Stimulated activated CD4-positive, alpha-beta T cell treated with anti-CD3 and anti-CD28 coated beads, Interleukin-4, amount 100 ng/mL, for 24 hours (primary cell): ENCODE results near the gene UBALD2.
"Not testable (repeated sequence)": the region's sequence is repeated elsewhere in the genome, so short reads cannot be mapped to it uniquely, and the experiment has no call there.

Experiments used
- DNase-seq: peaks from one replicate; pipeline ENCODE4 v3.0.0-alpha.2; 2020

The UBALD2 gene

DNA sequence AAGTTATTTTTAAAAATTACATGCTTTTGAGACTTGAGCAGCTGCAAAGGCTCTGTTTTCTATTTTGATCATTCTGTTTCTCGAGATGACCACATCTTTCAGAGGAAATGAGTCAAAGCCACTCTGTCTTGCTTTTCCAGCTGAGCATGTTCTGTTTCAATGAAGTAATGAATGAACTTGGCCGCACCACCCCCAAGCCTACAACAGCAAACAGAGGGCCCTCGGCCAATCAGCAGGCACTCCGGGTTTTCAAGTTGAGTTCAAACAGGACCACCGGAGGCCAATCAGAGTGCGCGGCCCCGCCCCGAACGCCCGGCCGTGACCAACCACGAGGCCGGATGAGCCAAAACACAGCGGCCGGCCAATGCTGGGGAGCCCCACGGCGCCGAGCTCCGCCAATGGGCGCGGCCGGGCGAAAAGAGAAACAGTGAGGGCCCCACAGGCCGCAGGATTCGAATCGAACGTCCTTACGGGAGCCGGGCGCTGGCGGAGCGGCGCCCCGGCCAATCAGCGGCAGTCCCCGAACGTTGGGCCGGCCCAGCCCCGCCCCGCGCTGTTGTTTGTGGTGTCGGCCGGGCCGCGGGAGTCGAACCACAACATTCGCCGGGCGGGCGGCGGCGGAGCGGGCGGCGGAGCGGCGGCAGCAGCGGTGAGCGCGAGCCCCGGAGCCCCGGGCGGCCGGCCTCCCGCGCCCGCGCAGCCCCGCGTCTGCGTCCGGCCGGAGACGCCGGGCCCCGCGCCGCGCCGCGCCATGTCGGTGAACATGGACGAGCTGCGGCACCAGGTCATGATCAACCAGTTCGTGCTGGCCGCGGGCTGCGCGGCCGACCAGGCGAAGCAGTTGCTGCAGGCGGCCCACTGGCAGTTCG lies at the start of gene UBALD2:
Gene UBALD2 (plus strand): TSS at position 594 of the 869 bp plus-strand sequence. CDS start 158 bp downstream, at position 752.
- peak; percentile 98 for DNase-seq

DNA sequence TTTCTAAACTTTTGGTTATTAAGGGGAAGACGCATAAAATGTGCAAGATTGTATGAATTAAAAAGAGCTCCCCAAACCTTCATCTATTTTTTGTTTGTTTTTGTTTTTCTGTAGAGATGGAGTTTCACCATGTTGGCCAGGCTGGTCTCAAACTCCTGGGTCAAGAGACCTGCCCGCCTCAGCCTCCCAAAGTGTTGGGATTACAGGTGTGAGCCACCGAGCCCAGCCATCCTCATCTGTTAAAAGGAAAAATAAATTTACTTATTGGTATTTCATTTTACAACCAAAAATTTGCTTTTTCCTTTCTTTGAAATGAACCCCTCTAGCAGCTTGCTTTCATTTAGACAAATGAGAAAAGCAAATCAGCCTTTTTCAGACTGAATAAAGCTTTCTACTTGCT lies 48.1 kb upstream of the UBALD2 start:
- no peak for DNase-seq

DNA sequence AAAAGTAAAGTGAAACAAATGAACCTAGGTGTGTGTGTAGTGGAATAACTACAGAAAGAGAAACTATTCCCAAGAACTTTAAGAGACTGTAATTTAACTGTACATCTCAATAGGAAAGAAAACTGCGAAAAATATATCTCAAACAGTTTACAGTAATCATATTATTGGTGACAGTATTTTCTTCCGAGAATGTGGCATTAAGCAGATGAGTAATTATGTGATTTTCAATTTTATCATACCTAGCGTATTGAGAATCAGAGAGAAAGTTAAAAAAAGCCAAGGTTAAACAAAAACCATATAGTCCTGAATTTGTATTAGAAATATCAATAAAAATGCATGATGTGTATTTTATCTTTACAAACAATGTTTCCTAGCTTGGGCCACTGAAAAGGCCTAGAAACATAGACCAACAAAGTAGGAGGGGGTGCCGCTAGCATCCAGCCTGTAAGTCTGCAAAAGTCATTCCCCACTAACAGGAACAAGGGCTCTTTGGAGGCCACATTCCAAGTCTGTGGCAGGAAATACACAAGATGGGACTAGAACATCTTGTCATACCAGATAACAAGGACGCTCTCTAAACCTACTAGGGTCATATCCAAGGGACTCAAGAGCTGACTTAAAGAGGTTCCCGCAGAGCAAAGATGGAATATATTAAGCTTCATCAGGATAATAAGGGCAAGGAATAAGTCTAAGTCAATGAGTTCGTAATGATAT lies 45.3 kb upstream of the UBALD2 start:
- DNase-seq = no peak

DNA sequence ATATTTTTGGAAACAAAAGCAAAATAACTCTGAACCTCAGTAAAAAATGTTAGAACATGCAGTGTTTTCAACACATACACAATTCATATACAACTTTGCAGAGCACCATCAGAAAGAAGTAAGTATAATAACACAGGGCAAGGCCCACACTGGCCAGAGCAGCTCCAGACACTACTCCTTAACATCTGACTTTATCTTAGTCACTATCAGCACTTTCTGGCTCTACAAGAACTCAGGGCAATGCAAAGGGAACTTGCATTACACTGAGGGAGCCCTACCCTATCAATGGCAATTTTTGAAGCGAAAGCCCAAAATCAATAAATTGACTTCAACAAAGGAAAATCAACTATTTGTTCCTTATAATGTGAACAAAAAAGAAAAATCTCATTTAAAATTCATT lies 41.3 kb upstream of the UBALD2 start:
- DNase-seq = no peak

DNA sequence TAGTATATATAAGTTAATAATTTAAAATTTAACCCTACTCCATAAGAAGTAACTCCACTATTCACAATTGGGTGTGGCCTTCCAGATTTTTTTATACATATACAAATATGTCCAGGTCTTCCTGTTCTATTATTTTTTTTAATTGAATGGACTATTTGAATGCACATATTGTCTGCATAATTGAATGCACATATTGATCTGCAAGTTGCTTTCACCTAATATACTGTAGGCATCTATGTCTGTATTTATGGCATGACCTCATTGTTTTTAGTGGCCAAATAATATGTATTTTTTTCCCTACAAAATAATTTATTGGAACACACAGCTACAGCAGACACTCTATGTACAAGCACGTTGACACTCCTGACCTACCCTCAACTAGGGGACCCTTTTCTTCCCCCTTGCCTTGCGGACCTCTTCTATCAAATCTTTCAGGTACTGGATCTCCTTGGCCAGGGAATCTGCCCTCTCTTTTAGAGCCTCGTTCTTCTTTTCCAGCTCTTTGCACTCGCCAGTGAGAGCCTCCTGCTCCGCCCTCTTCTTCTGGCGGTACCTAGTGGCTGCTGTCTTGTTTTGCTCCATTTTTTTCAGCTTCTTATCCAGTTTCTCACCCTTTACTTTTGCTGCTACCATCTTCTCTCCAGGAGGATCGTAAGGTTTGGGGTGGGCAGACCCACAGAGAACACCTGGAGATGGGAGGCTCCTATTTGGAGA lies 39.6 kb upstream of the UBALD2 start:
- not testable (repeated sequence) for DNase-seq

DNA sequence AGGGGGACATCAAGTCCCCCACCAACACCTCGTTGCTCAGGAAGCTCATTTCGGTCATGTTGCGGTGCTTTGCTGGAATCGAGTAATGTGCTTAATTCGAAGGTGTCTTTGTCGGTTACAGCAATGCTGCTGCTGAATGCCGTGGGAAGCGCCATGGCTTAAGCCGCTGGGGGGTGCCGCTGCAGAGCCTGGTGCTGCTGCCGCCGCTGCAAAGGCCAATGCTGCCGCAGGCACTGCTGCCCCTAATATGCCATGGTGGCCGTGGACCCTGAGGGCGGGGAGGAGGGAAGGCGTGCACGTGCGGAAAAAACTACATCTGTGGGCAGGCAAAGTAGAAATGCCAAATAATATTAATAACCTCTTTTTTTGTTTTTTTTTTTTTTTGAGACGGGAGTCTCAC lies 38.4 kb upstream of the UBALD2 start:
- not testable (repeated sequence) for DNase-seq

DNA sequence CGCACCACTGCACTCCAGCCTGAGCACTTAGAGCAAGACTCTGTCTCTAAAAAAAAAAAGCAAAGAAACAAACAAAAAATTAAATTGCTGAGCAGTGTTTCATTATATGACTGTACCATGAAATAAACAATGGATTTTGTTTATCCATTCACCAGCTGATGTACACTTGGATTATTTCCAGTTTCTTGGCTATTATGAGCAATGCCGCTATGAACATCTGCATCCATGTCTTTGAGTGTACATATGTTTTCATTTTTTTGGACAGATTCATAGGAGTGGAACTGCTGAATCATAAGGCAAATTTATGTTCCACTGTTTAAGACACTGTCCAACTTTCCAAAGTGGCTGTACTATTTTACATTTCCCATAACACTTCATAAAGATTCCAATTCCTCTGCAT lies 32.8 kb upstream of the UBALD2 start:
- no peak for DNase-seq

DNA sequence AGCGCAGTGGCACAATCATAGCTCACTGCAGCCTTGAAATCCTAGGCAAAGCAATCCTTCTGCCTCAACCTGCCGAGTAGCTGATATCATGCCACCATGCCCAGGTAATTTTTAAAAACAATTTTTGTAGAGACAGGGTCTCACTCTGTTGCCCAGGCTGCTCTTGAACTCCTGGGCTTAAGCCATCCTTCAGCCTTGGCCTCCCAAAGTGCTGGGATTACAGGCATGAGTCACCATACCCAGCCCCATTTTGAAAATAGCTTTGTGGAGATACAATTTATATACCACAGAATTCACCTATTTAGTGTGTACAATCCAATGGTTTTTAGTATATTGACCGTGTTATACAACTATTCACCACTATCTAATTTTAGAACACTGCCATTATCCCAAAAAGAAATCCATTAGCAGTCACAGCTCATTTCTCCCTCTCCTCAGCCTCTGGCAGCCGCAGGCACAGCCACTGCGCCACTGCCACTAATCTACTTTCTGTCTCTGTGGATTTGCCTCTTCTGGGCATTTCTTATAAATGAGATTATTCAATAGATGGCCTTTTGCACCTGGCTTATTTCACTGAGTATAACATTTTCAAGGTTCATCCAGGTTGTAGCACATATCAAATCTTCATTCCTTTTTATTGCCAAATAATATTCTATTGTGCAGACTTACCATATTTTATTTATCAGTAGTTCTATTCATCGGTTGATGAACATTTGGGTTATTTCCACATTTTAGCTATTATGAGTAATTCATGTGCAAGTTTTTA lies 31.4 kb upstream of the UBALD2 start:
- no peak for DNase-seq

DNA sequence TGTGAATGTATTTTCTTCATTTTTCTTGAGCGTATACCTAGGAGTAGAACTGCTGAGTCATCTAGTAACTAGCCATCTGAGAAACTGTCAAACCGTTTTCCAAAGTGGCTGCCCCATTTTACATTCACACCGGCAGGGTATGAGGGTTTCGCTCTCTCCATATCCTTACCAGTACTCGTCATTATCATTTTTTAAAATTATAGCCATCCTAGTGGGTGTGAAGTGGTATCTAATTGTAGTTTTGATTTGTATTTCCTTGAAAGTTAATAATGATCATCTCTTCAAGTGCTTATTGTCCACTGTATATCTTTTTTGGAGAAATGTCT lies 30.8 kb upstream of the UBALD2 start:
- no peak for DNase-seq

DNA sequence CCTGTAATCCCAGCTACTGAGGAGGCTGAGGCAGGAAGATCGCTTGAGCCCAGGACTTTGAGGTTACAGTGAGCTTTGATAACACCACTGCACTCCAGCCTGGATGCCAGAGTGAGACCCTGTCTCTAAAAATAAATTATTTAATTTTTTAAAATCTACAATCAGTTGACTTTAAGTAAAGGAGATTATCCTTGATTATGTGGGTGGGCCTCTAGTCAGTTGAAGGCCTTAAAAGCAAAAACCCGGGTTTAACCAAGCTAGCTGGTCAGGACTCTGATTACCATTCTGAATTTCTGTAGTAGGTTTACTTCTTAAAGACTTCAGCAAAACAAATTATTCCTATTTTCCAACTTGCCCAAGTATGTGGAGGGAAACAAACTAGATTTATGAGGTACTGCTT lies 29.3 kb upstream of the UBALD2 start:
- DNase-seq = no peak

DNA sequence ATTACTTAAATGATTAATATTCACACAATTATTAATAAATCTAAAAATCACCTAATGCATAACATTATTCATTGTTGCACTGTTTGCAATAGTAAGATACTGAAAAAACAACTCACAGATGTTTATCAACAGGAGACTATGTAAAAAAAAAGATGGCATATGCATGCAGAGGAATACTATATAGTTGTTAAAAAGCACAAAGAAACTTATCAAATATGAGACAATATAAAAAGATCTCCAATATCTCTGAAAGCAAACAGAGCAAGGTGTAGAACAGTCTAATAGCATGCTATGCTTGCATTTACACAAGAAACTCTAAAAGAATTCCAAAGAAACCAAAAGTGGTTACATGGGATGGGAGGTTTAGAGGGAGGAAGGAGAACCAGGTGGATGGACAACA lies 28.5 kb upstream of the UBALD2 start:
- DNase-seq = no peak

DNA sequence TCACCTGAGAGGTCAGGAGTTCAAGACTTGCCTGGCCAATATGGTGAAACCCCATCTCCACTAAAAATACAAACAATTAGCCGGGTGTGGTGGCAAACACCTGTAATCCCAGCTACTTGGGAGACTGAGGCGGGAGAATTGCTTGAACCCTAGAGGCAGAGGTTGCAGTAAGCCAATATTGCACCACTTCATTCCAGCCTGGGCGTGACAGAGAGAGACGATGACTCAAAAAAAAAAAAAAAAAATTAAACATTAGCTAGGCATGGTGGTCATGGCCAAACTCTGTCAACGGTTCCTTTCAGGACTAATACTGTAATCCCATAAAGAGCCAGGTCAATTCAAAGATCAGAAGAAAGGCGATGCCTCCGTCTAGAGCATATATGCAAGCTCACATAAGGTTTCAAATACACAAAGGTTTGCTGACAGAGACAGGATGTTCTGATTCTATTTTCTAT lies 27.3 kb upstream of the UBALD2 start:
- no peak for DNase-seq

DNA sequence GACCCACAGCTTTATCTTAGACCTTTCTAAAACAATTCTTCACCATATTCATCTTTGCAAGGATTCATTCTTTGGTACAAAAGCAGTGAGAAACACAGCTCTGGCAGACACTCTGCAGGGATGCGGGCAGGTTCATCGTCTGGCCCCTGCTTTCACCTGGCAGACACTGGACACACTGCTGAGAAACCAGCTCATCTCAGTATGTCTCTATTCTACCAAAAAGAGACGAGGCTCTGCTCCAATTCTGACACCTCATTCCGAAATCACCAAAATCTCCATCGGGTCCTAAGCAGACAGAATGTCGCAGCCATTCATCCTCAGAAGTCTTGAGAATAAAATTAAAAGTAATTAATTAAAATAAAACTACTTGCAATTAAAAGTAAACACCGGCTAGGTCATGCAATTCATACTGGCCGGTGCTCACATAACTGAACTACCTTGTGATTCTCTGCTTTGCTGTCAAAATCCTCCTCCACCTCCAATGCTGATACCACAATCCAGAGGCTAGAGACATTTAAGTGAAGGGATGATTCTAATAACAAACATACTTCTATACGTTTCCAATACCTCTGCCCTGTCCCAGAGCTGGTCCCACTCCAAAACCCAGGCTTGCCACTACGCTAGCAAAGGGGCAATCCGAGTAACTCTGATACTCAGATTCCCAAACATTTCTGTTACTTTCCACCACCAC lies 26.2 kb upstream of the UBALD2 start:
- no peak for DNase-seq

DNA sequence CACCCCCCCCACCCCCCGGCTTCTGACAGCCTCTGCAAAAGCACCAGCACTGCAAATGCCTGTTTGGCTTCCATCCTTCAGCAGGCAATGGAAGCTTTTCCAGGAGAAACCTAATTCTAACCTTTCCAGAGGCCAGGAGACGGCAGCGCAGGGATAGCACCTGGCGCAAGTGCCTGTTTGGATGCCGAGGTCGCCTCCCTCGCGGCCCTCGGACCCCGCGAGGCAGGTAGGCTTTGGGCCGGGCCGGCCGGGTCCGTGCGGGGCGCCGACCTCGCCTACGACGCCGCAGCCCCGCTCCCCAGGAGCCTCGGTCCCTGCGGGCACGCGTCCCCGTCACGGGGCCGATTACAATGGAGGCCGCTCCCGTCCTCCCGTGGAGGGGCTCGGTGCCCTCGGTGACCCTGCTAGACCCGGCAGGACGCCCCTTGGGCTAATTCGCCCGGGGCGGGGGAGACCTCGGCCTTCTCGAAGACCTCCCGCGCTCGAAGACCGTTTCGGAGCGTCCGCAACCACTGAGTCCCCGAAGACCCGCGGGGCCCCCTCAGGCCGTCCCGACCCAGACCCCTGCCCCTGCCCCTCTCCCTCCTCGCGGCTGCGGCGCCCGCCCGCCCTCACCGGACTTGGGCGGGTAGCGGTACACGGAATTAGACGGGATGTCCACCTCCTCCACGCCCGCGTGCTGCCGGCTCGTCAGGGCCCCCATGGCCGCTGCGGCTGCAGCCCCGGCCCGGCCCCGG lies 25.4 kb upstream of the UBALD2 start:
- no peak for DNase-seq

DNA sequence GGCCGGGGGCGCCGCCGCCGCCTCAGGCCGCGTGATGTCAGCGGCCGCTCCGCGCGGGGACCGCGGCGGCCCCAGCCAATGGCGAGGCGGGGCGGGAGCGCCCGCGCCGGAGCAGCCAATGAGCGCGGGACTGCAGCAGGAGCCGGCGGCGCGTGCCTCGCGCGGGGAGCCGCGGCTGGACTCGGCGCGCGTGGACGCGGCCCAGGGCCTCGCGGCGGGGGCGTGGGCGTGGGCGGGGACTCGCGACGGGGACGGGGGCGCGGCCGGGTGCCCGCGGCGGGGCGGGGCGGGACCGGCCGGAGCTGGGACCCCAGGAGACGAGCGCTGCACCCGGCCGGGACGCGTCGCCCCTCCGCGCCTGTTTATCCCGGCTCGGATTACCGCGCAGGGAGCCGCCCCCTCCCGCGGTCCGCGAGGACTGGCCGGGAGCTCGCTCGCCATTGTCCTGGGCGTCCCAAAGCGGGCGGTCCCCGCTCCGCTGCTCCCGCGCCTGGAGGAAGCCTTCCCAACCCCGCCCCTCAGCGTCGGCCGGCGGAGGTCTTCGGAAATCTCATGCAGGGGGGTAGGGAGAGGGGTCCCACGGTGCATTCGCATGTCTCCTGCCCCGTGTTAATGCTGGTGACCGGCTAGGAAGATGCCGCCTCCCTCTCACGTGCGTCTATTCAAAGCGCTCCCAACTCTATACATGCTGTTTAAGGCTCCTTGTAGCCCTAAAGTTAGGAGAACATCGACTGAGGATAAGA lies 24.5 kb upstream of the UBALD2 start, which contains the start of gene RNF157:
Gene RNF157 (minus strand): TSS at position 33 of the 743 bp plus-strand sequence. CDS start 253 bp downstream, outside the sequence.
- DNase-seq = peak; percentile 60

DNA sequence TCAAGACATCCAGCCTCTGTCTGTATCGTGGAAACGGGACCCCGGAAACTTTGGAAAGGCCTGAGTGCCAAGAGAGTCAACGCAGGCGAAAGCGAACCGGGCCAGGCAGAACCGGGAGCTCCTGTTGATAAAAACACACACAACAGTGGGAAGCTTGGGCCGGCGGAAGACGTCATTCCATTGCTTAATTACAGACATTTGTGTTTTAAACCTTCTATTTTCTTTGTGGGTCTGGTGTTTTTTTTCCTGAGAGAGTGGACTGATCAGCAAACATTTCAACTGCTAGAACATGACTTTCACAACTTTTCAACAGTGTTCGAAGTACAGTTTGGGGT lies 24.0 kb upstream of the UBALD2 start:
- no peak for DNase-seq

DNA sequence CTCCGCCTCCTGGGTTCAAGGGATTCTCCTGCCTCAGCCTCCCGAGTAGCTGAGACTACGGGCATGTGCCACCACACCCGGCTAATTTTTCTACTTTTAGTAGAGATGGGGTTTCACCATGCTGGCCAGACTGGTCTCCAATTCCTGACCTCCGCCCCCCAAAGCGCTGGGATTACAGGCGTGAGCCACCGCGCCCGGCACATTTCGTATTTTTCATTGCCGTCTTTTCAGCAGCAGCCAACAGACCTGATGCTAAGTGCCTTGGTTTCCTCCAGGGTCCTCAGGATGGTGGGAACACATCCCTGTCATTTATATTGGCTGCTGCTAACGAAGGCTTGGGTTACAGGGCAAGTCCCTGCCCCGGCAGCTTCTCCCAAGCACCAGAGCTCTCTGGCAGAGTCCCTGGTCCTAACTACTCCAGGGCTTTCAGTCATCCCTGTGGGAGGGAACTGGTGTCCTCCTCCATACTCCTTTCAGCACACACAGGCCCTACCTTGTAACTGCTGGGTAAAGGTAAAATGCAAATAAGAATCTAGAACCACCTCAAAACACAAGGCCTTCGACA lies 23.4 kb upstream of the UBALD2 start:
- no peak for DNase-seq

DNA sequence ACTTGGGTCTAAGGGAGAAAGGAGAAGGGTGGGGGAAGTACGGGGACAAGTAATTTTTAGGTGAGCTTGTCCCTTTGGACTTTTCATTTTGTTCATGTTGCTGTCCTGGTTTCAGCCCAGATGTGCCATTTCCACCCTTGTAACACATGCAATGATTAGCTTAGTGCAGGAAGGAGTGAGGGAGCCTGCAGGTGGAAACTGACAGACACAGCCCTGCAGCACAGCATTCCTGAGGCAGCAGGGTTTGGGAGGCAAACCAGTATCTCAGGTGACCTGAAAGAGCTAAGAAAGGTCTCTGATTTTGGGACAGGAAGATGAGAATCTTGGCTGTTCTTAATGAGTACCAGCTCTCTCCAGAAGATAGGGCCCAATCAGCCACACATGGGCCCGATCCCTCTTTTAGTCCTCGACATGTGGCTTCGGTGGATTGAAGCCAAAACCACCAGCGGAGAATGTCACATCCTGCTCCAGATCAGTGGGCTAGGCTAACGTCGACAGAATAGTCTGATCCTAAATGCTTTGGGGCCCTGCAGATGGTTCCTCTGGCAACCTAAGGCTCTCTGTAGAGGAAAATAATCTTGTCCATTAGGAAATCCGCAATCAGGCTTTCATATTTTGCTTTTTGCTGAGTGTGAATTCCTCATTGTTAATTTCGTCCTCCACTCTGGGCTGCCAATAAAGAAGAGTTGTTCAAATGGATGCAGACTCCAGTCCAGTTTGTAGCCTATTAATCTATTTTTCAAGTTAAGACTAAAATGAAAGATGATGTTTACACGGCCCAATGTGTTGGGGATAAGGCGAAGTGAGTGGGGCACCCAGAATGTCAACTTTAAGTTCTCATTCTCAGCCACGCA lies 21.1 kb upstream of the UBALD2 start:
- DNase-seq = no peak

DNA sequence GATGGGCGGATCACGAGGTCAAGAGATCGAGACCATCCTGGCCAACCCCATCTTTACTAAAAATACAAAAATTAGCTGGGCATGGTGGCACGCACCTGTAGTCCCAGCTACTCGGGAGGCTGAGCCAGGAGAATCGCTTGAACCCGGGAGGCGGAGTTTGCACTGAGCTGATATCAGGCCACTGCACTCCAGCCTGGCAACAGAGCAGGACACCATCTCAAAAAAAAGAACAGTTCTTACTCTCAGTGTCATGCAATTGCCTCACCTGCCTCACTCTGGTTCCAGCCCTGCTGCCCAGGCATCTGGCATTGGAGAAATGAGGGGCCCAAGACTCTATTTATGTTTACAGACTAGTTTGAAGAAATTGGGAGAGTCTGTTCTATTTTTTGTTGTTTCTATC lies 20.4 kb upstream of the UBALD2 start:
- DNase-seq = not testable (repeated sequence)
